ENCODE data around the gene CTPS1. TPM values are rescaled to one million over a fixed set of nuclear protein-coding genes. Genes with fewer than 3 reads are reported as not detected.

The CTPS1 gene
- total RNA-seq, 1 donor = 13.5 TPM

- DNase-seq (ENCODE audit: low read depth in 2 of 3, low spot score in 2 of 3) = no peak
Measured at GRCh38 chr1:40988280-40988679, 8.8 kb downstream of the CTPS1 start.

- no peak for DNase-seq (ENCODE audit: low read depth in 2 of 3, low spot score in 2 of 3)
Measured at GRCh38 chr1:40989066-40989465, 9.6 kb downstream of the CTPS1 start.

- no peak for DNase-seq (ENCODE audit: low read depth in 2 of 3, low spot score in 2 of 3)
Measured at GRCh38 chr1:40997096-40997495, 17.6 kb downstream of the CTPS1 start.

- DNase-seq (ENCODE audit: low read depth in 2 of 3, low spot score in 2 of 3) = no peak
Measured at GRCh38 chr1:40998668-40999067, 19.2 kb downstream of the CTPS1 start.

GRCh38 chr1:41003127-41003639 lies 23.7 kb downstream of the CTPS1 start:
- no peak for DNase-seq (ENCODE audit: low read depth in 2 of 3, low spot score in 2 of 3)

- peak; percentile 58 to 99 (median 98) for DNase-seq (ENCODE audit: low read depth in 2 of 3, low spot score in 2 of 3)
Measured at GRCh38 chr1:41003640-41004220, 24.2 kb downstream of the CTPS1 start.

GRCh38 chr1:41005876-41006275 lies 26.4 kb downstream of the CTPS1 start:
- DNase-seq (ENCODE audit: low read depth in 2 of 3, low spot score in 2 of 3) = no peak

- DNase-seq (ENCODE audit: low read depth in 2 of 3, low spot score in 2 of 3) = no peak
Measured at GRCh38 chr1:41006942-41007865, 27.7 kb downstream of the CTPS1 start.

- no peak for DNase-seq (ENCODE audit: low read depth in 2 of 3, low spot score in 2 of 3)
Measured at GRCh38 chr1:41009466-41009865, 30.0 kb downstream of the CTPS1 start.

GRCh38 chr1:41010345-41010744 lies 30.8 kb downstream of the CTPS1 start:
- no peak for DNase-seq (ENCODE audit: low read depth in 2 of 3, low spot score in 2 of 3)

- no peak for DNase-seq (ENCODE audit: low read depth in 2 of 3, low spot score in 2 of 3)
Measured at GRCh38 chr1:41013024-41013423, 33.5 kb downstream of the CTPS1 start.

GRCh38 chr1:41013796-41014195 lies 34.3 kb downstream of the CTPS1 start:
- DNase-seq (ENCODE audit: low read depth in 2 of 3, low spot score in 2 of 3) = no peak

- peak in 1 of 3 donors; percentile 46 for DNase-seq (ENCODE audit: low read depth in 2 of 3, low spot score in 2 of 3)
Measured at GRCh38 chr1:41014871-41015270, 35.4 kb downstream of the CTPS1 start.

- peak in 1 of 3 donors; percentile 17 for DNase-seq (ENCODE audit: low read depth in 2 of 3, low spot score in 2 of 3)
Measured at GRCh38 chr1:41015281-41015896, 35.9 kb downstream of the CTPS1 start.

- no peak for DNase-seq (ENCODE audit: low read depth in 2 of 3, low spot score in 2 of 3)
Measured at GRCh38 chr1:41015897-41016470, 36.5 kb downstream of the CTPS1 start.

- DNase-seq (ENCODE audit: low read depth in 2 of 3, low spot score in 2 of 3) = no peak
Measured at GRCh38 chr1:41017141-41018017, 37.9 kb downstream of the CTPS1 start.

GRCh38 chr1:41018018-41018410 lies 38.5 kb downstream of the CTPS1 start:
- DNase-seq (ENCODE audit: low read depth in 2 of 3, low spot score in 2 of 3) = no peak

GRCh38 chr1:41019353-41019745 lies 39.9 kb downstream of the CTPS1 start:
- no peak for DNase-seq (ENCODE audit: low read depth in 2 of 3, low spot score in 2 of 3)

GRCh38 chr1:41020109-41020576 lies 40.6 kb downstream of the CTPS1 start:
- DNase-seq (ENCODE audit: low read depth in 2 of 3, low spot score in 2 of 3) = no peak

- no peak for DNase-seq (ENCODE audit: low read depth in 2 of 3, low spot score in 2 of 3)
Measured at GRCh38 chr1:41020654-41021053, 41.2 kb downstream of the CTPS1 start.

All from hematopoietic multipotent progenitor cell (in vitro differentiated cells).